Hepatocyte (in vitro differentiated cells): ENCODE data around the gene LBX1. TPM values are rescaled to one million over a fixed set of nuclear protein-coding genes. Genes with fewer than 3 reads are reported as not detected.

Experiments
- DNase-seq: peaks from one replicate; pipeline ENCODE4 v3.0.0-alpha.2; 2016; ENCODE audit warnings: low spot score
- H2AFZ ChIP-seq: fragments of 200-600 bp; sonication (generic); 2 replicates; pipeline ENCODE4 v1.6.0; 2016; ENCODE audit warnings: antibody characterized with exemption, mild to moderate bottlenecking
- H3K27ac ChIP-seq: fragments of 200-600 bp; sonication (generic); 2 replicates; pipeline ENCODE4 v1.5.1; 2016; ENCODE audit warnings: mild to moderate bottlenecking
- H3K27me3 ChIP-seq: fragments of 200-600 bp; sonication (generic); 2 replicates; pipeline ENCODE4 v1.6.1; 2016
- H3K36me3 ChIP-seq: fragments of 200-600 bp; sonication (generic); replicated peaks from 2 replicates; pipeline ENCODE4 v1.5.1; 2016; ENCODE audit warnings: low read depth; ENCODE audit not compliant: insufficient read depth
- H3K4me1 ChIP-seq: fragments of 200-600 bp; sonication (generic); 2 replicates; pipeline ENCODE4 v1.5.1; 2016; ENCODE audit warnings: mild to moderate bottlenecking, moderate library complexity; ENCODE audit not compliant: insufficient read depth
- H3K4me2 ChIP-seq: fragments of 200-600 bp; sonication (generic); 2 replicates; pipeline ENCODE4 v1.6.0; 2016
- H3K4me3 ChIP-seq: fragments of 200-600 bp; sonication (generic); 2 replicates; pipeline ENCODE4 v1.5.1; 2016; ENCODE audit warnings: mild to moderate bottlenecking
- H3K79me2 ChIP-seq: fragments of 200-600 bp; sonication (generic); 2 replicates; pipeline ENCODE4 v1.6.0; 2017; ENCODE audit warnings: mild to moderate bottlenecking
- H3K9me2 ChIP-seq: fragments of 200-600 bp; sonication (generic); replicated peaks from 2 replicates; pipeline ENCODE4 v1.6.0; 2017; ENCODE audit warnings: mild to moderate bottlenecking; ENCODE audit not compliant: insufficient read depth
- H3K9me3 ChIP-seq: fragments of 200-600 bp; sonication (generic); 2 replicates; pipeline ENCODE4 v1.5.1; 2016; ENCODE audit warnings: low read depth, mild to moderate bottlenecking
- H4K20me1 ChIP-seq: fragments of 200-600 bp; sonication (generic); 2 replicates; pipeline ENCODE4 v1.6.0; 2016; ENCODE audit warnings: mild to moderate bottlenecking; ENCODE audit not compliant: insufficient read depth, poor library complexity, severe bottlenecking
- CTCF ChIP-seq: fragments of 200-600 bp; sonication (generic); IDR thresholded peaks from 2 replicates; pipeline ENCODE4 v1.5.1; 2016; ENCODE audit warnings: antibody characterized with exemption, mild to moderate bottlenecking; ENCODE audit not compliant: poor library complexity
- EZH2 ChIP-seq: fragments of 200-600 bp; sonication (generic); IDR thresholded peaks from 2 replicates; pipeline ENCODE4 v1.6.1; 2016; ENCODE audit warnings: antibody characterized with exemption, mild to moderate bottlenecking, borderline replicate concordance
- EZH2phosphoT487 ChIP-seq: fragments of 200-600 bp; sonication (generic); IDR thresholded peaks from one replicate; pipeline ENCODE4 v1.6.1; 2018; ENCODE audit warnings: antibody characterized with exemption, mild to moderate bottlenecking, low read depth, moderate library complexity; ENCODE audit not compliant: unreplicated experiment, severe bottlenecking
- WGBS: methylation state at CpG from one replicate; pipeline ENCODE4 v1.1.6; 2016; ENCODE audit warnings: low lambda C conversion rate; ENCODE audit errors: missing lambda C conversion rate; 5-methylcytosine and 5-hydroxymethylcytosine counted together
- polyA plus RNA-seq: library from polyadenylated mRNA; unstranded; fragments of >200 nt; fragmentation: Nextera tagmentation; extraction: Ambion mirVana; gene quantifications from 2 replicates; pipeline ENCODE4 v1.2.1, GENCODE V29; 2016
- total RNA-seq: library from RNA; depleted of rRNA; stranded (reverse); fragments of >200 nt; gene quantifications from 2 replicates; pipeline ENCODE4 v1.2.3, GENCODE V29; 2014

LBX1 gene
- total and polyA plus RNA-seq, 2 experiments from 2014 or later: not detected

GRCh38 chr10:101223274-101224059 lies 5.8 kb downstream of the LBX1 start:
- Histone ChIP-seq H3K27me3 (peaks cover 100% of the 10 kb centered on the region), H3K27ac (no peak overlapping the region), H3K9me3 (no peaks in the 10 kb centered on the region), H3K36me3 (no peaks in the 10 kb centered on the region), H4K20me1 (no peaks in the 10 kb centered on the region), H3K79me2 (no peaks in the 10 kb centered on the region), H3K4me2 (peak overlapping the region; percentile 68), H3K4me1 (peaks cover 19% of the 10 kb centered on the region), H3K9me2 (no peaks in the 10 kb centered on the region), H2AFZ (peak overlapping the region; percentile 49), H3K4me3 (no peak overlapping the region)
- no peak for DNase-seq
- WGBS: 9% methylated on average over 50 of the region's 50 CpGs
- no peak for TF ChIP-seq EZH2phosphoT487
- TF ChIP-seq EZH2: peak; percentile 62

- WGBS: 8% methylated on average over 41 of the region's 42 CpGs
- Histone ChIP-seq H3K9me2 (no peaks in the 10 kb centered on the region), H3K4me1 (peaks cover 19% of the 10 kb centered on the region), H3K4me3 (no peak overlapping the region), H3K79me2 (no peaks in the 10 kb centered on the region), H2AFZ (peak overlapping the region; percentile 49), H3K27me3 (peaks cover 100% of the 10 kb centered on the region), H3K27ac (no peak overlapping the region), H4K20me1 (no peaks in the 10 kb centered on the region), H3K36me3 (no peaks in the 10 kb centered on the region), H3K9me3 (no peaks in the 10 kb centered on the region), H3K4me2 (peak overlapping the region; percentile 68)
- no peak for TF ChIP-seq CTCF
- peak; percentile 94 for TF ChIP-seq EZH2phosphoT487
- peak; percentile 93 for TF ChIP-seq EZH2
- DNase-seq: no peak
Observed at GRCh38 chr10:101222683-101223273, 6.5 kb downstream of the LBX1 start.

- H3K4me3 ChIP-seq: no peak overlapping the region
- WGBS: 24% methylated on average over 8 of the region's 9 CpGs
- H3K79me2 ChIP-seq: no peaks in the 10 kb centered on the region
- H4K20me1 ChIP-seq: no peaks in the 10 kb centered on the region
- peaks cover 100% of the 10 kb centered on the region for H3K27me3 ChIP-seq
- H3K4me1 ChIP-seq: peaks cover 22% of the 10 kb centered on the region
- H3K9me2 ChIP-seq: no peaks in the 10 kb centered on the region
- no peak overlapping the region for H3K27ac ChIP-seq
- no peak overlapping the region for H3K4me2 ChIP-seq
- DNase-seq: no peak
- H3K36me3 ChIP-seq: no peaks in the 10 kb centered on the region
- no peak overlapping the region for H2AFZ ChIP-seq
- TF ChIP-seq EZH2 (no peak), CTCF (no peak), EZH2phosphoT487 (no peak)
- no peaks in the 10 kb centered on the region for H3K9me3 ChIP-seq
Observed at GRCh38 chr10:101221963-101222531, 7.2 kb downstream of the LBX1 start.

GRCh38 chr10:101221549-101221948 lies 7.7 kb downstream of the LBX1 start:
- Histone ChIP-seq H3K9me2 (no peaks in the 10 kb centered on the region), H3K4me1 (peaks cover 19% of the 10 kb centered on the region), H3K27ac (no peak overlapping the region), H3K36me3 (no peaks in the 10 kb centered on the region), H3K9me3 (no peaks in the 10 kb centered on the region), H3K4me2 (no peak overlapping the region), H3K4me3 (no peak overlapping the region), H3K27me3 (peaks cover 100% of the 10 kb centered on the region), H4K20me1 (no peaks in the 10 kb centered on the region), H3K79me2 (no peaks in the 10 kb centered on the region), H2AFZ (no peak overlapping the region)
- WGBS: 45% methylated on average over 5 of the region's 5 CpGs
- TF ChIP-seq EZH2phosphoT487 (no peak), EZH2 (no peak), CTCF (no peak)
- DNase-seq: no peak
